K562 (cell line): ENCODE data around the gene TBX19. TPM values are rescaled to one million over a fixed set of nuclear protein-coding genes. Genes with fewer than 3 reads are reported as not detected.

Source experiments
- ADNP ChIP-seq: fragments of 200-800 bp; sonication (Bioruptor generic); IDR thresholded peaks from 2 replicates; pipeline ENCODE4 v1.6.1; 2016; ENCODE audit warnings: missing genetic modification characterization, missing compliant biosample characterization
- CBX2 ChIP-seq: fragments of 200-600 bp; sonication (generic); IDR thresholded peaks from one replicate; pipeline ENCODE4 v1.6.1; 2012; ENCODE audit warnings: mild to moderate bottlenecking, low read length, inconsistent platforms; ENCODE audit not compliant: insufficient read depth, poor library complexity, severe bottlenecking
- CGGBP1 ChIP-seq: fragments of 250-450 bp; sonication (Bioruptor Pico); IDR thresholded peaks from 2 replicates; pipeline ENCODE4 v1.9.0; 2021; ENCODE audit warnings: mild to moderate bottlenecking
- DDX20 ChIP-seq: fragments of 450-650 bp; IDR thresholded peaks from 2 replicates; pipeline ENCODE4 v1.6.1; 2016; ENCODE audit warnings: missing genetic modification characterization, low read depth, mild to moderate bottlenecking, missing compliant biosample characterization, moderate library complexity
- FOXM1 ChIP-seq, 2 experiments: fragments of 450-650 bp in 1 of 2; sonication (generic) in 1 of 2; formaldehyde crosslinking in 1 of 2; IDR thresholded peaks; 2 replicates each; pipeline versions ENCODE4 v1.6.1 to v1.9.0; 2017 to 2022; ENCODE audit warnings: low read depth in 2 of 2, mild to moderate bottlenecking in 2 of 2, missing genetic modification reagents in 1 of 2, moderate library complexity in 1 of 2
- FOXP1 ChIP-seq: sonication (generic); formaldehyde crosslinking; IDR thresholded peaks from 2 replicates; pipeline ENCODE4 v1.8.0; 2022; ENCODE audit warnings: mild to moderate bottlenecking, missing genetic modification reagents
- HDGF ChIP-seq: fragments of 450-650 bp; IDR thresholded peaks from 2 replicates; pipeline ENCODE4 v1.6.1; 2016
- IFI16 ChIP-seq: fragments of 250-450 bp; sonication (Bioruptor Pico); IDR thresholded peaks from 2 replicates; pipeline ENCODE4 v2.1.2; 2022; ENCODE audit warnings: mild to moderate bottlenecking, inconsistent platforms
- NFE2 ChIP-seq: IDR thresholded peaks from 2 replicates; pipeline ENCODE4 v1.6.1; 2014; ENCODE audit warnings: antibody characterized with exemption, low read depth
- PCBP2 ChIP-seq: fragments of 200-400 bp; formaldehyde crosslinking; IDR thresholded peaks from 2 replicates; pipeline ENCODE4 v1.6.1; 2018; ENCODE audit warnings: low read length, low read depth, mild to moderate bottlenecking, moderate library complexity; ENCODE audit not compliant: poor library complexity, severe bottlenecking
- SIX5 ChIP-seq, 2 experiments: IDR thresholded peaks; 2 replicates each; pipeline ENCODE4 v1.6.1; 2011; ENCODE audit warnings: low read length in 2 of 2, borderline replicate concordance in 1 of 2, low read depth in 1 of 2, mild to moderate bottlenecking in 1 of 2, moderate library complexity in 1 of 2; ENCODE audit not compliant: insufficient read depth in 1 of 2
- TEAD4 ChIP-seq, 2 experiments: sonication (generic) in 1 of 2; formaldehyde crosslinking in 1 of 2; IDR thresholded peaks; 2 replicates each; pipeline versions ENCODE4 v1.6.1 to v1.8.0; 2012 to 2022; ENCODE audit warnings: borderline replicate concordance in 1 of 2, inconsistent platforms in 1 of 2, low read length in 1 of 2, mild to moderate bottlenecking in 1 of 2, missing genetic modification reagents in 1 of 2
- TGIF2 ChIP-seq: sonication (generic); formaldehyde crosslinking; IDR thresholded peaks from 2 replicates; pipeline ENCODE4 v1.8.1; 2022; ENCODE audit warnings: mild to moderate bottlenecking, missing genetic modification reagents, moderate library complexity
- ZNF318 ChIP-seq, 2 experiments: fragments of 450-650 bp; IDR thresholded peaks; 2 replicates each; pipeline ENCODE4 v1.6.1; 2016; ENCODE audit warnings: mild to moderate bottlenecking in 2 of 2, borderline replicate concordance in 1 of 2, low read depth in 1 of 2, moderate library complexity in 1 of 2
- polyA plus RNA-seq, 8 experiments: library from polyadenylated mRNA; depleted of rRNA in 4 of 8; stranded (reverse) in 5 of 8; unstranded in 3 of 8; fragments of >200 nt; fragmentation: Nextera tagmentation in 2 of 8; fragmentation: Illumina TruSeq in 1 of 8; extraction: Ambion mirVana in 2 of 8; extraction: Trizol in 1 of 8; gene quantifications; 2 replicates each; pipeline versions ENCODE4 v1.2.1 to v1.2.3, GENCODE V29; 2011 to 2014; ENCODE audit warnings: inconsistent platforms in 1 of 8, missing spikeins in 1 of 8
- total RNA-seq, 7 experiments: library from RNA; depleted of rRNA in 6 of 7; stranded (reverse); fragments of >200 nt in 6 of 7; fragmentation: Illumina TruSeq in 2 of 7; extraction: Trizol in 2 of 7; gene quantifications; 2 replicates each; pipeline versions ENCODE4 v1.2.1 to v1.2.3, GENCODE V29; 2011 to 2021; ENCODE audit warnings: low replicate concordance in 1 of 7

Gene TBX19
- total and polyA plus RNA-seq, 9 of the 15 experiments (the other 6 are each of a cell fraction or from before 2014, with no cell fraction given) = 0.32 to 3.1 (median 0.95) TPM

GRCh38 chr1:168281603-168282325 lies 1.1 kb downstream of the TBX19 start (continued):
- TF ChIP-seq FOXM1 (IDR thresholded peaks at IDR 0.05; ENCODE audit: low read depth) = peak; percentile 91
- TF ChIP-seq FOXM1 (CRISPR knock-in tag; IDR thresholded peaks at IDR 0.05; ENCODE audit: low read depth) = no peak
- no peak for TF ChIP-seq DDX20 (tag)
- no peak for TF ChIP-seq FOXP1 (CRISPR knock-in tag)
- no peak for TF ChIP-seq CBX2
- TF ChIP-seq NFE2 = peak; percentile 69
- no peak for TF ChIP-seq IFI16 (CRISPR knock-in tag)
- TF ChIP-seq TEAD4 (IDR thresholded peaks at IDR 0.05; ENCODE audit: low read length) = peak; percentile 98
- no peak for TF ChIP-seq TEAD4 (CRISPR knock-in tag; IDR thresholded peaks at IDR 0.05; ENCODE audit: borderline replicate concordance)
- TF ChIP-seq SIX5 (IDR thresholded peaks at IDR 0.05; ENCODE audit: borderline replicate concordance in 1 of 2, insufficient read depth in 1 of 2, low read depth in 1 of 2, low read length in 2 of 2) = no peak
- no peak for TF ChIP-seq PCBP2
- no peak for TF ChIP-seq ZNF318 (IDR thresholded peaks at IDR 0.05; ENCODE audit: borderline replicate concordance in 1 of 2, low read depth in 1 of 2)
- TF ChIP-seq TGIF2 = no peak
- TF ChIP-seq CGGBP1 (CRISPR knock-in tag) = no peak
- peak; percentile 63; the same call in 1 of the 2 replicates for TF ChIP-seq ADNP (tag)
- TF ChIP-seq HDGF = no peak
